Measurements from ENCODE around the gene MINDY4. TPM values are rescaled to one million over a fixed set of nuclear protein-coding genes. Genes with fewer than 3 reads are reported as not detected.

Gene MINDY4
- total and polyA plus RNA-seq, 2 of the 8 experiments (the other 6 are each of a cell fraction or from before 2014, with no cell fraction given) = 1.3 to 3.6 TPM

DNA sequence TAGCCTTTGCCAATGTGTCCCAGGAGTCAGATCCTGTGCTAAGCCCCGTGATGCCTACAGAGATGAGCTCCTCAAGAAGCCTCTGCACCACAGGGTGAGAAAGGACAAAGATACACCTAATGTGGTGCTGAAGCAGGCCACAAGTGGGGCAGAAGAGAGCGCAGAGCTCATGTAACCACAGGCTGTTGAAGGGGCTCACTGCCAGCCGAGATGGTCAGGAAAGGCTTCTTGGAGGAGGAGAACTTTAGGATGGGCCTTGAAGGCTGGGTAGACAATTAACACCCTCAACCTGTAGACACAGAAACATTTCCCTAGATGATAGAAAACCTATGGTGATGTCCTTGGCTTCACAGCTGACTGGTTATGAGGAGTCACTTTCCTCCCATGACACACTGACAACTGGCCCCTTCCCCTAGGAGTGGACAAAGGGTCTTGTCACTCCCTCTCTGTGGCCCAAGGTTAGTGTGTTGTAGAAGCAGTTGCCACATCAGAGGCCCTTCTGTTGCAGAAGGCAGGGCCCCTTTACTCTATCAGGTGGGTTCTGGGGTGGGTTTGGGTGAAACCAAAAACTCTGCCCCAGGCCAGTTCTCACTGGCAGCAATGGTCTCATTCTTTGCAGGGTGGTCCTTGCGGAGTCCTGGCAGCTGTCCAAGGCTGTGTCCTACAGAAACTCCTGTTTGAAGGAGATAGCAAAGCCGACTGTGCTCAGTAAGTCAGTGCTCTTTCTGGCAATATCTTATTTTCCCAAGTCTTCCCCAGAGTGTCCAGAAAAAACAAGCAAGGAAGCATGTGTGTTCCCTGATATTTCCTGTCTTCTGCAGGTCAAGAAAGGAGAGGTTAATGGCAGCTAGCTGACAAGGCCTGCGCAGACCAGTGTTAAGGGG is 69.2 kb downstream of the MINDY4 start:
- no peak overlapping the region for H2AK5ac ChIP-seq (ENCODE audit: low read depth, low read length)
- CTCF ChIA-PET (ENCODE audit: partially characterized antibody) = interaction anchor here (0.9 to 1.8 kb wide), 6 partner anchors 10 to 48 kb away, joined by 3 to 6 read pairs (median 4); no protein-coding TSS in a partner anchor

More for the DNA sequence above, 69.2 kb downstream of the MINDY4 start:
- FAIRE-seq (no peak), DNase-seq (ENCODE audit: low read depth in 1 of 2, low spot score in 2 of 2) (no peak)
- no peak overlapping the region for H3K18ac ChIP-seq (ENCODE audit: extremely low read depth, low read length)
- no peaks in the 10 kb centered on the region for H3K36me3 ChIP-seq (ENCODE audit: control insufficient read depth in 2 of 4, insufficient read depth in 4 of 4, low read length in 3 of 4)
- no peak overlapping the region for H4K91ac ChIP-seq (replicated peaks; ENCODE audit: insufficient read length, low read length)
- no peak overlapping the region for H3K4me2 ChIP-seq (ENCODE audit: insufficient read depth in 1 of 2, low read depth in 2 of 2, low read length in 2 of 2)
- H3K4me1 ChIP-seq (replicated peaks in 1 of 4; ENCODE audit: control insufficient read depth in 3 of 4, insufficient read depth in 4 of 4, low read length in 3 of 4) = no peaks in the 10 kb centered on the region
- no peak overlapping the region for H3K23ac ChIP-seq (ENCODE audit: insufficient read length)
- no peaks in the 10 kb centered on the region for H4K20me1 ChIP-seq (replicated peaks in 1 of 2; ENCODE audit: control insufficient read depth in 1 of 2, insufficient read depth in 2 of 2, low read length in 2 of 2)
- 94% methylated on average over 6 of the region's 6 CpGs; no CpG with 5 or more reads in 1 of the 2 experiments for WGBS, 2 experiments (ENCODE audit: extremely low coverage in 1 of 2, insufficient coverage in 1 of 2, insufficient read length in 1 of 2, insufficient replicate concordance in 2 of 2, low coverage in 1 of 2, low lambda C conversion rate in 2 of 2, missing lambda C conversion rate in 1 of 2)
- no peaks in the 10 kb centered on the region for H3K79me1 ChIP-seq (ENCODE audit: low read depth, low read length)
- H3K4me3 ChIP-seq (ENCODE audit: extremely low read depth in 1 of 4, insufficient read depth in 2 of 4, low read depth in 3 of 4, low read length in 4 of 4) = no peak overlapping the region
- POLR2A ChIA-PET (ENCODE audit: partially characterized antibody) = interaction anchor here (1.7 kb wide), 1 partner anchor 9 kb away, joined by 6 read pairs; no protein-coding TSS in a partner anchor
- H2AFZ ChIP-seq (ENCODE audit: low read length) = no peak overlapping the region
- H4K5ac ChIP-seq (ENCODE audit: insufficient read length, low read depth, low read length) = no peak overlapping the region
- H2BK5ac ChIP-seq (ENCODE audit: low read depth, low read length) = no peak overlapping the region
- H3K4ac ChIP-seq (replicated peaks; ENCODE audit: insufficient read length, low read depth, low read length) = no peak overlapping the region
- no peak overlapping the region for H2BK20ac ChIP-seq (ENCODE audit: low read length)
- no peaks in the 10 kb centered on the region for H3K23me2 ChIP-seq (ENCODE audit: low read depth, low read length)
- no peak overlapping the region for H2BK120ac ChIP-seq (replicated peaks; ENCODE audit: low read depth, low read length)
- H2BK15ac ChIP-seq (ENCODE audit: low read length) = no peak overlapping the region
- H3K27ac ChIP-seq (ENCODE audit: low read depth, low read length) = no peak overlapping the region
- H3K27me3 ChIP-seq (replicated peaks in 1 of 4; ENCODE audit: control insufficient read depth in 3 of 4, extremely low read depth in 1 of 4, insufficient read depth in 3 of 4, low read length in 3 of 4) = no peaks in the 10 kb centered on the region
- no peak overlapping the region for H2BK12ac ChIP-seq (ENCODE audit: low read depth, low read length)
- H3K9me3 ChIP-seq (ENCODE audit: insufficient read depth in 2 of 2, low read depth in 1 of 2, low read length in 1 of 2) = 0 out of 4 replicates have a peak, but pooled peaks cover 0 to 2% of the 10 kb centered on the region in 2 experiments
- no peak overlapping the region for H3K9ac ChIP-seq (replicated peaks in 1 of 4; ENCODE audit: extremely low read depth in 1 of 4, low read depth in 3 of 4, low read length in 3 of 4)
- H3K14ac ChIP-seq (ENCODE audit: insufficient read length) = no peak overlapping the region
- no peak overlapping the region for H4K8ac ChIP-seq (ENCODE audit: extremely low read depth, insufficient read depth, low read length)
- H3K56ac ChIP-seq (replicated peaks; ENCODE audit: insufficient read length, low read depth, low read length) = no peak overlapping the region
- H3K79me2 ChIP-seq (ENCODE audit: control insufficient read depth in 1 of 2, insufficient read depth in 2 of 2, low read length in 2 of 2) = no peaks in the 10 kb centered on the region

All from H1 (cell line).